GM18502 (cell line): ENCODE measurements around the gene CCDC117.
A peak's percentile ranks its signal among the peaks of the same experiment; 100 is the strongest.
"Not testable (repeated sequence)": the region's sequence is repeated elsewhere in the genome, so short reads cannot be mapped to it uniquely, and the experiment has no call there.

Experiments used
- ATAC-seq: cut with Tn5 transposase; IDR thresholded peaks from one replicate; pipeline ENCODE4 v1.9.1; 2021; ENCODE audit warnings: mild to moderate bottlenecking; ENCODE audit not compliant: unreplicated experiment, poor library complexity

CCDC117 gene

DNA sequence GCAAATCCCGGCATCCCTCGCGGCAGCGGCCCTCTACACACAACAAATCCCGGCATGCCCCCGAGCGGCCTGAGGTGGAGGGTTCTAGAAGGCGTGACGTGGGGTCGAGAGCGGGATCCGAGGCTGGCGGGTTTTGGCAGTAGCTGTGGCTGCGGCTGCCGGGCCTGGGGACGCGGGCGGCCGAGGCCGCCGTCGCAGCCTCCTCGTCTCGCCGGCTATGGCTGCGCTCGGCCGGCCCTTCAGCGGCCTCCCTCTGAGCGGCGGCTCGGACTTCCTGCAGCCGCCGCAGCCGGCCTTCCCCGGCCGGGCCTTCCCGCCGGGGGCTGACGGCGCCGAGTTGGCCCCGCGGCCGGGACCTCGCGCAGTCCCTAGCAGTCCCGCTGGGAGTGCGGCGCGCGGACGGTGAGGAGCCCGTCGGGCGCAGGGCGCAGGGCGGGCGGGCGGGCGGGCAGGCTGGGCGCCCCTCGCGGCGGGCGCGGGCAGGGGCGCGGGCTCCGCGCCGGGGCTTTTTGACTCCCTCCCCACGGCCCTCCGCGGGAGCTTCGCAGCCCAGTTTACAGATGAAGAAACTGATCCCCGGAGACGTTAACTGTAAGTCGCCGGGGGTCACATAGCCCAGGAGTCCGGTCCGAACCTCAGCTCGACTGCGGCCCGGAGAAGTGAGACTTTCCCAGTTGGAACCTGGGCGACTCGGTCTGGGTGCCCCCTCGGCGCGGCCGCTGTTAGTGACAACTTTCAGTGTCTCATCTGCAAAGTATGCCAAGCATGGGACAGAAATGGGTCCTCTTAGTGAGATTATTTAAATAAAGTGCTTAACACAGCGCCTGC, at the start of gene CCDC117:
Gene CCDC117, plus strand, starts transcription at position 63 of the 828 bp plus-strand sequence. Its CDS starts 155 bp downstream, at position 218.
- ATAC-seq: peak; percentile 87

- no peak for ATAC-seq
Measured at GRCh38 chr22:28728002-28728401, 44.5 kb upstream of the CCDC117 start.

GRCh38 chr22:28728621-28729313, 43.7 kb upstream of the CCDC117 start:
- no peak for ATAC-seq

- ATAC-seq: no peak
Measured at GRCh38 chr22:28730179-28730578, 42.3 kb upstream of the CCDC117 start.

DNA sequence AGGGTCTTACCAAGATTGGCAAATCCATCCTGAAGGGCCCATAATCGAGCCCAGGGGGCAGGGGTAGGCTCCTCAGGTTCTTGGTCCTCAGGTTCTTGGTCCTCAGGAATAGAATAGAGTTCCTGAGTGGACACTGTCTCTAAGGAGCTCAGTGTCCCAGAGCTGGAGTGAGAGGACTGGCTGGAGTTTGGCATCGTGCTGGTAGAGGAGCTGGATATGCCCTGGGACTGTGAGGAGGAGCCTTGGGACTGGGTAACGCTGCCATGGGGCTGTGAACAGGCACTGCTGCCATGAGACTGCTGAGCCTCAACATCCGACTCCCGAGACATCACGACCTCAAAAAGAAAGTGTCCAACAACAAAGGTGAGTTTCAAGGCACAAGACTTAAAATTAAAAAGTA, 38.1 kb upstream of the CCDC117 start:
- no peak for ATAC-seq

- ATAC-seq: no peak
Measured at GRCh38 chr22:28736301-28737155, 36.0 kb upstream of the CCDC117 start.

GRCh38 chr22:28737701-28738100, 34.8 kb upstream of the CCDC117 start:
- ATAC-seq: no peak

DNA sequence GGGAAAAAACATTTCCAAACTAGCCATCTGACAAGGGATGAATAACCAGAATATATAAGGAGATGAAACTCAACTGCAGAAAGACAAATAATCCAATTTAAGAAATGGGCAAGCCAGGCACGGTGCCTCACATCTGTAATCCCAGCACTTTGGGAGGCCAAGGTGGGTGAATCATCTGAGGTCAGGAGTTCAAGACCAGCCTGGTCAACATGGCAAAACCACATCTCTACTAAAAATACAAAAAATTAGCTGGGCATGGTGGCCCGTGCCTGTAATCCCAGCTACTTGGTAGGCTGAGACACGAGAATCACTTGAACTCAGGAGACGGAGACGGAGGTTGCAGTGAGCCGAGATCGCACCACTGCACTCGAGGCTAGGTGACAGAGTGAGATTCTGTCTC, 33.6 kb upstream of the CCDC117 start:
- not testable (repeated sequence) for ATAC-seq

GRCh38 chr22:28741200-28741784, 31.2 kb upstream of the CCDC117 start:
- ATAC-seq: no peak

DNA sequence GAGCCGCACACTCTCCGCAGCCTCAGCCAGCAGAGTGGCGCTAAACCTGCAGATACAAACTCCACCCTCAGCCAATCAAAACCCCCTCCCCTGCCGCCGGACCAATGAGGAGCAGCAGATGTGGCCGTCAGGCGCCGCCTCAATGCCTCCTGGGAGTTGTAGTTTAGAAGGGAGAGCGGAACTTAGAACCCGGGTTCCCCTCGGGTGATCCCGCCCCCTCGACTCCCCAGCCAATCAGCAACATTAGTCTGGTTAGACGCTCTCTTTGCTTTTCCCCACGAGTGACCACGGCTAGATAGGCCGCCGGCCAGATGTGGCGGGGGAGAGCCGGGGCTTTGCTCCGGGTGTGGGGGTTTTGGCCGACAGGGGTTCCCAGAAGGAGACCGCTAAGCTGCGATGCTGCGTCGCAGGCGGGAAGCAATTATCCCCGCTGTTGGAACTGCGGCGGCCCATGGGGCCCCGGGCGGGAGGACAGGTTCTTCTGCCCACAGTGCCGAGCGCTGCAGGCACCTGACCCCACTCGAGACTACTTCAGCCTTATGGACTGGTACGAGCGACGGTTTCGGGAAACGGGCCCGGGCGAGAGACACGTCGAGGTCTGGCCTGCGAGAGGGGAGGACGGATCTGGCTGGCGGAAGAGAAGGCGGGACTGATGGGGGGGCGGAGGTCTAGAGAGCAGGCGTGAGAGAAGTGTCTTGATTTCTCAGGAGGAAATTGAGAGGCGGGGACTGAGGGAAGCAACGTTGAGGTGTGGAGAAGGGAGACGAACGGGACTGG, 30.5 kb upstream of the CCDC117 start, which contains the start of the genes CHEK2 and HSCB:
Gene CHEK2, minus strand, starts transcription at position 36 of the 777 bp plus-strand sequence. CDS start 7,099 bp downstream, outside the sequence.
Gene HSCB, plus strand, starts transcription at position 255 of the 777 bp plus-strand sequence. Its CDS starts 57 bp downstream, at position 312.
- peak; percentile 90 for ATAC-seq

DNA sequence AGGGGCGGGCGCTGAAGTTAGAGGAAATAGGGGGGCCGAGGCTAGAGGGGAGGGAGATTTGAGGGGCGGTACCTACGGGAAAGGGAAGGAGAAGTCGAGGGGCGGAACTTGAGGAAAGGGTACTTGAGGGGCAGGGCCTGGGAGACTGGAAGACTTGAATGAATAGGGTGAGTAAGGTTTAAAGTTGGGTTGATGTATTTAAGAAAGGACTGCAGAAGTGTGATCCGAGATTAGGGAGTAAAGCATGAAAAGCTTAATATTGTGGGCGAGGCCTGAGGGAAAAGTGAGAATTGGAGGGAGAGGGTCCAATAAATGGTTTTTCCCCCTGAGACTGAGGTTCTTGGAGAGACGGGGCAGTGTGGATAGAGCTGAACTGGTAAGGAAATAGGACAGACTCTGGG, 29.9 kb upstream of the CCDC117 start:
- ATAC-seq: no peak

- ATAC-seq: no peak
Measured at GRCh38 chr22:28743852-28744251, 28.6 kb upstream of the CCDC117 start.

GRCh38 chr22:28750471-28750881, 22.0 kb upstream of the CCDC117 start:
- ATAC-seq: no peak

DNA sequence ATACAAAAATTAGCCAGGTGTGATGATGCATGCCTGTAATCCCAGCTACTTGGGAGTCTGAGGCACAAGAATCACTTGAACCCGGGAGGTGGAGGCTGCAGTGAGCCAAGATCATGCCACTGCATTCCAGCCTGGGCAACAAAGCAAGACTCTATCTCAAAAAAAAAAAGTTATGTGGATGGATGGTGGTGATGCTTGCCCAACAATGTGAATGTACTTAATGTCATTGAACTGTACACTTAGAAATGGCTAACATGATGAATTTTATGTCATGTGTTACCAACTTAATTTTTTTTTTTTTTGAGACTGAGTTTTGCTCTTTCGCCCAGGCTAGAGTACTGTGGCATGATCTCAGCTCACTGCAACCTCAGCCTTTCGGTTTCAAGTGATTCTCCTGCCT, 18.0 kb upstream of the CCDC117 start:
- ATAC-seq: not testable (repeated sequence)

GRCh38 chr22:28759861-28760560, 12.5 kb upstream of the CCDC117 start:
- no peak for ATAC-seq

GRCh38 chr22:28761449-28761755, 11.1 kb upstream of the CCDC117 start:
- ATAC-seq: no peak

DNA sequence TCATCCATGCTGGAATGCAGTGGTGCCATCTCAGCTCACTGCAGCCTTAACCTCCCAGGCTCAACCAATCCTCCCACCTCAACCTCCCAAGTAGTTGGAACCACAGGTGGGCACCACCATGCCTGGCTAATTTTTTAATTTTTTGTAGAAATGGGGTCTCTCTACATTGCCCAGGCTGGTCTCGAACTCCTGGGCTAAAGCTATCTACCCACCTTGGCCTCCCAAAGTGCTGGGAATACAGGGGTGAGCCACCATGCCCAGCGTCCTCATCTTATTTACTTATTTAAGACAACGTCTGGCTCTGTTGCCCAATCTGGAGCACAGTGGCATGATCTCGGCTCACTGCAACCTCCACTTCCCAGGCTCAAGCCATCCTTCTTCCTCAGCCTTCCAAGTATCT, 10.5 kb upstream of the CCDC117 start:
- ATAC-seq: not testable (repeated sequence)

DNA sequence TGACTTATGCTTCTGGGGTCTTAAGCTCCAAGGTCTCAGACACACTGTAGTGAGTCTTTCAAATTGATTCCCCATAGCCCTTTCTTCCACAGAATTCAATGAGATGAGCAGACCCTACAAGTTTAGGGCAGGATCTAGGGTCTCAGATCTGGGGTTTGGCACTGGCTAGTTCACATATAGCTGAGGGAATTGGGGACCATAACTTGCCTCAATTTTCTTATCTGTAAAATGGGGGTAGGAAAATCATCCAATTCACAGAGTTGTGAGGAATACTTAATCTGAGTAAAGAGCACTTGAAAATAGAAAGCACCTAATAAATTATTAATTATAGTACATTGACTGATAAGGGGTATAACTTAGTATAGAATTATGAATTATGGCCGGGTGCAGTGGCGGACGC, 5.9 kb upstream of the CCDC117 start:
- ATAC-seq: no peak
